ENCODE results near the gene MSMP. TPM values are rescaled to one million over a fixed set of nuclear protein-coding genes. Genes with fewer than 3 reads are reported as not detected.

MSMP gene
- total and polyA plus RNA-seq, 10 of the 15 experiments (the other 5 are each of a cell fraction or from before 2014, with no cell fraction given), result 0.33 to 2.4 (median 0.86) TPM; not detected in 4

- TF ChIP-seq POU2F2 (IDR thresholded peaks at IDR 0.05; ENCODE audit: borderline replicate concordance, low read depth, low read length), result no peak
- TF ChIP-seq EGR1 (IDR thresholded peaks at IDR 0.05; ENCODE audit: borderline replicate concordance in 1 of 2, low read depth in 2 of 2, low read length in 2 of 2), result no peak
- no peak for TF ChIP-seq KAT2A (conservative IDR thresholded peaks at IDR 0.05; ENCODE audit: control insufficient read depth, low read depth, low read length)
- no peak for TF ChIP-seq NR2C1 (IDR thresholded peaks at IDR 0.05)
- TF ChIP-seq HDAC2 (IDR thresholded peaks at IDR 0.05), result no peak
- TF ChIP-seq RAD51 (IDR thresholded peaks at IDR 0.05), result no peak
- TF ChIP-seq SMC3 (IDR thresholded peaks at IDR 0.05; ENCODE audit: borderline replicate concordance, low read length), result no peak
- TF ChIP-seq SUZ12 (IDR thresholded peaks at IDR 0.05; ENCODE audit: unreplicated experiment), result no peak
- TF ChIP-seq, protein P1, sequence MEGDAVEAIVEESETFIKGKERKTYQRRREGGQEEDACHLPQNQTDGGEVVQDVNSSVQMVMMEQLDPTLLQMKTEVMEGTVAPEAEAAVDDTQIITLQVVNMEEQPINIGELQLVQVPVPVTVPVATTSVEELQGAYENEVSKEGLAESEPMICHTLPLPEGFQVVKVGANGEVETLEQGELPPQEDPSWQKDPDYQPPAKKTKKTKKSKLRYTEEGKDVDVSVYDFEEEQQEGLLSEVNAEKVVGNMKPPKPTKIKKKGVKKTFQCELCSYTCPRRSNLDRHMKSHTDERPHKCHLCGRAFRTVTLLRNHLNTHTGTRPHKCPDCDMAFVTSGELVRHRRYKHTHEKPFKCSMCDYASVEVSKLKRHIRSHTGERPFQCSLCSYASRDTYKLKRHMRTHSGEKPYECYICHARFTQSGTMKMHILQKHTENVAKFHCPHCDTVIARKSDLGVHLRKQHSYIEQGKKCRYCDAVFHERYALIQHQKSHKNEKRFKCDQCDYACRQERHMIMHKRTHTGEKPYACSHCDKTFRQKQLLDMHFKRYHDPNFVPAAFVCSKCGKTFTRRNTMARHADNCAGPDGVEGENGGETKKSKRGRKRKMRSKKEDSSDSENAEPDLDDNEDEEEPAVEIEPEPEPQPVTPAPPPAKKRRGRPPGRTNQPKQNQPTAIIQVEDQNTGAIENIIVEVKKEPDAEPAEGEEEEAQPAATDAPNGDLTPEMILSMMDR (IDR thresholded peaks at IDR 0.05 in 2 of 3, conservative IDR thresholded peaks at IDR 0.05 in 1 of 3; ENCODE audit: control insufficient read depth in 2 of 3, extremely low read depth in 1 of 3, insufficient read depth in 1 of 3, low read depth in 3 of 3, low read length in 3 of 3), result no peak
- no peak for TF ChIP-seq SP1 (IDR thresholded peaks at IDR 0.05; ENCODE audit: low read depth, low read length)
- TF ChIP-seq ZNF207 (IDR thresholded peaks at IDR 0.05; ENCODE audit: borderline replicate concordance), result no peak
Observed at GRCh38 chr9:35737143-35737542, 16.9 kb downstream of the MSMP start (continued).

All from GM12878 (cell line).